Measurements from ENCODE around the gene APBA1.

Gene APBA1

GRCh38 chr9:69655065-69655464 is 17.1 kb downstream of the APBA1 start:
- no peak overlapping the region for H3K27ac ChIP-seq (ENCODE audit: low read length)

GRCh38 chr9:69653261-69653660 is 18.9 kb downstream of the APBA1 start:
- H3K27me3 ChIP-seq (ENCODE audit: low read depth, low read length): no peaks in the 10 kb centered on the region
- no peaks in the 10 kb centered on the region for H3K9me3 ChIP-seq (ENCODE audit: control insufficient read depth in 1 of 2, low read length in 2 of 2)
- H3K27ac ChIP-seq (ENCODE audit: low read length): no peak overlapping the region
- no peaks in the 10 kb centered on the region for H3K36me3 ChIP-seq (ENCODE audit: control insufficient read depth in 1 of 2, insufficient read depth in 2 of 2, low read length in 2 of 2)
- H3K4me3 ChIP-seq (ENCODE audit: low read depth in 1 of 2, low read length in 2 of 2): no peak overlapping the region
- no peaks in the 10 kb centered on the region for H3K4me1 ChIP-seq (ENCODE audit: control insufficient read depth in 1 of 2, insufficient read depth in 2 of 2, low read length in 2 of 2)

More at GRCh38 chr9:69655065-69655464, 17.1 kb downstream of the APBA1 start:
- H3K9me3 ChIP-seq (ENCODE audit: control insufficient read depth in 1 of 2, low read length in 2 of 2): no peaks in the 10 kb centered on the region
- no peaks in the 10 kb centered on the region for H3K27me3 ChIP-seq (ENCODE audit: low read depth, low read length)
- no peaks in the 10 kb centered on the region for H3K36me3 ChIP-seq (ENCODE audit: control insufficient read depth in 1 of 2, insufficient read depth in 2 of 2, low read length in 2 of 2)
- no peaks in the 10 kb centered on the region for H3K4me1 ChIP-seq (ENCODE audit: control insufficient read depth in 1 of 2, insufficient read depth in 2 of 2, low read length in 2 of 2)
- no peak overlapping the region for H3K4me3 ChIP-seq (ENCODE audit: low read depth in 1 of 2, low read length in 2 of 2)

- Histone ChIP-seq H3K27me3 (ENCODE audit: low read depth, low read length) (no peaks in the 10 kb centered on the region), H3K36me3 (ENCODE audit: control insufficient read depth in 1 of 2, insufficient read depth in 2 of 2, low read length in 2 of 2) (no peaks in the 10 kb centered on the region), H3K4me3 (ENCODE audit: low read depth in 1 of 2, low read length in 2 of 2) (no peak overlapping the region), H3K27ac (ENCODE audit: low read length) (no peak overlapping the region), H3K4me1 (ENCODE audit: control insufficient read depth in 1 of 2, insufficient read depth in 2 of 2, low read length in 2 of 2) (no peaks in the 10 kb centered on the region), H3K9me3 (ENCODE audit: control insufficient read depth in 1 of 2, low read length in 2 of 2) (no peaks in the 10 kb centered on the region)
These were observed 22.5 kb downstream of the APBA1 start for GRCh38 chr9:69649566-69650250.

GRCh38 chr9:69647804-69648203 is 24.4 kb downstream of the APBA1 start:
- Histone ChIP-seq H3K27ac (ENCODE audit: low read length) (no peak overlapping the region), H3K9me3 (ENCODE audit: control insufficient read depth in 1 of 2, low read length in 2 of 2) (no peaks in the 10 kb centered on the region), H3K27me3 (ENCODE audit: low read depth, low read length) (no peaks in the 10 kb centered on the region), H3K4me1 (ENCODE audit: control insufficient read depth in 1 of 2, insufficient read depth in 2 of 2, low read length in 2 of 2) (no peaks in the 10 kb centered on the region), H3K36me3 (ENCODE audit: control insufficient read depth in 1 of 2, insufficient read depth in 2 of 2, low read length in 2 of 2) (peaks cover 0 to 3% of the 10 kb centered on the region in 2 donors), H3K4me3 (ENCODE audit: low read depth in 1 of 2, low read length in 2 of 2) (no peak overlapping the region)

- H3K27me3 ChIP-seq (ENCODE audit: low read depth, low read length): no peaks in the 10 kb centered on the region
- H3K4me3 ChIP-seq (ENCODE audit: low read depth in 1 of 2, low read length in 2 of 2): no peak overlapping the region
- peaks cover 0 to 3% of the 10 kb centered on the region in 2 donors for H3K36me3 ChIP-seq (ENCODE audit: control insufficient read depth in 1 of 2, insufficient read depth in 2 of 2, low read length in 2 of 2)
These were observed 25.4 kb downstream of the APBA1 start for GRCh38 chr9:69646810-69647209.

GRCh38 chr9:69645488-69645887 is 26.7 kb downstream of the APBA1 start:
- Histone ChIP-seq H3K27ac (ENCODE audit: low read length) (no peak overlapping the region), H3K9me3 (ENCODE audit: control insufficient read depth in 1 of 2, low read length in 2 of 2) (no peaks in the 10 kb centered on the region), H3K36me3 (ENCODE audit: control insufficient read depth in 1 of 2, insufficient read depth in 2 of 2, low read length in 2 of 2) (peaks cover 0 to 3% of the 10 kb centered on the region in 2 donors), H3K4me1 (ENCODE audit: control insufficient read depth in 1 of 2, insufficient read depth in 2 of 2, low read length in 2 of 2) (no peaks in the 10 kb centered on the region), H3K4me3 (ENCODE audit: low read depth in 1 of 2, low read length in 2 of 2) (no peak overlapping the region), H3K27me3 (ENCODE audit: low read depth, low read length) (no peaks in the 10 kb centered on the region)

More at GRCh38 chr9:69646810-69647209, 25.4 kb downstream of the APBA1 start:
- H3K4me1 ChIP-seq (ENCODE audit: control insufficient read depth in 1 of 2, insufficient read depth in 2 of 2, low read length in 2 of 2): no peaks in the 10 kb centered on the region
- H3K9me3 ChIP-seq (ENCODE audit: control insufficient read depth in 1 of 2, low read length in 2 of 2): no peaks in the 10 kb centered on the region
- no peak overlapping the region for H3K27ac ChIP-seq (ENCODE audit: low read length)

- H3K9me3 ChIP-seq (ENCODE audit: control insufficient read depth in 1 of 2, low read length in 2 of 2): no peaks in the 10 kb centered on the region
- H3K27ac ChIP-seq (ENCODE audit: low read length): no peak overlapping the region
- H3K4me3 ChIP-seq (ENCODE audit: low read depth in 1 of 2, low read length in 2 of 2): no peak overlapping the region
- peaks cover 0 to 3% of the 10 kb centered on the region in 2 donors for H3K36me3 ChIP-seq (ENCODE audit: control insufficient read depth in 1 of 2, insufficient read depth in 2 of 2, low read length in 2 of 2)
- no peaks in the 10 kb centered on the region for H3K27me3 ChIP-seq (ENCODE audit: low read depth, low read length)
- no peaks in the 10 kb centered on the region for H3K4me1 ChIP-seq (ENCODE audit: control insufficient read depth in 1 of 2, insufficient read depth in 2 of 2, low read length in 2 of 2)
These were observed 29.1 kb downstream of the APBA1 start for GRCh38 chr9:69643098-69643497.

- H3K9me3 ChIP-seq (ENCODE audit: control insufficient read depth in 1 of 2, low read length in 2 of 2): no peaks in the 10 kb centered on the region
- H3K4me1 ChIP-seq (ENCODE audit: control insufficient read depth in 1 of 2, insufficient read depth in 2 of 2, low read length in 2 of 2): no peaks in the 10 kb centered on the region
- H3K36me3 ChIP-seq (ENCODE audit: control insufficient read depth in 1 of 2, insufficient read depth in 2 of 2, low read length in 2 of 2): no peaks in the 10 kb centered on the region
- H3K4me3 ChIP-seq (ENCODE audit: low read depth in 1 of 2, low read length in 2 of 2): no peak overlapping the region
- no peak overlapping the region for H3K27ac ChIP-seq (ENCODE audit: low read length)
- no peaks in the 10 kb centered on the region for H3K27me3 ChIP-seq (ENCODE audit: low read depth, low read length)
These were observed 34.4 kb downstream of the APBA1 start for GRCh38 chr9:69637817-69638200.

GRCh38 chr9:69637193-69637816 is 34.9 kb downstream of the APBA1 start:
- no peaks in the 10 kb centered on the region for H3K4me1 ChIP-seq (ENCODE audit: control insufficient read depth in 1 of 2, insufficient read depth in 2 of 2, low read length in 2 of 2)
- no peaks in the 10 kb centered on the region for H3K9me3 ChIP-seq (ENCODE audit: control insufficient read depth in 1 of 2, low read length in 2 of 2)
- H3K36me3 ChIP-seq (ENCODE audit: control insufficient read depth in 1 of 2, insufficient read depth in 2 of 2, low read length in 2 of 2): no peaks in the 10 kb centered on the region
- H3K27ac ChIP-seq (ENCODE audit: low read length): no peak overlapping the region
- no peaks in the 10 kb centered on the region for H3K27me3 ChIP-seq (ENCODE audit: low read depth, low read length)
- H3K4me3 ChIP-seq (ENCODE audit: low read depth in 1 of 2, low read length in 2 of 2): no peak overlapping the region

GRCh38 chr9:69633716-69634115 is 38.5 kb downstream of the APBA1 start:
- Histone ChIP-seq H3K27ac (ENCODE audit: low read length) (no peak overlapping the region), H3K36me3 (ENCODE audit: control insufficient read depth in 1 of 2, insufficient read depth in 2 of 2, low read length in 2 of 2) (no peaks in the 10 kb centered on the region), H3K27me3 (ENCODE audit: low read depth, low read length) (no peaks in the 10 kb centered on the region), H3K9me3 (ENCODE audit: control insufficient read depth in 1 of 2, low read length in 2 of 2) (no peaks in the 10 kb centered on the region), H3K4me3 (ENCODE audit: low read depth in 1 of 2, low read length in 2 of 2) (no peak overlapping the region), H3K4me1 (ENCODE audit: control insufficient read depth in 1 of 2, insufficient read depth in 2 of 2, low read length in 2 of 2) (no peaks in the 10 kb centered on the region)

- Histone ChIP-seq H3K27me3 (ENCODE audit: low read depth, low read length) (no peaks in the 10 kb centered on the region), H3K4me1 (ENCODE audit: control insufficient read depth in 1 of 2, insufficient read depth in 2 of 2, low read length in 2 of 2) (no peaks in the 10 kb centered on the region), H3K36me3 (ENCODE audit: control insufficient read depth in 1 of 2, insufficient read depth in 2 of 2, low read length in 2 of 2) (no peaks in the 10 kb centered on the region), H3K9me3 (ENCODE audit: control insufficient read depth in 1 of 2, low read length in 2 of 2) (no peaks in the 10 kb centered on the region), H3K4me3 (ENCODE audit: low read depth in 1 of 2, low read length in 2 of 2) (no peak overlapping the region), H3K27ac (ENCODE audit: low read length) (no peak overlapping the region)
These were observed 39.4 kb downstream of the APBA1 start for GRCh38 chr9:69632768-69633167.

- H3K9me3 ChIP-seq (ENCODE audit: control insufficient read depth in 1 of 2, low read length in 2 of 2): no peaks in the 10 kb centered on the region
These were observed 44.9 kb downstream of the APBA1 start for GRCh38 chr9:69627281-69627680.

More at GRCh38 chr9:69627281-69627680, 44.9 kb downstream of the APBA1 start:
- no peak overlapping the region for H3K27ac ChIP-seq (ENCODE audit: low read length)
- H3K4me3 ChIP-seq (ENCODE audit: low read depth in 1 of 2, low read length in 2 of 2): no peak overlapping the region
- no peaks in the 10 kb centered on the region for H3K4me1 ChIP-seq (ENCODE audit: control insufficient read depth in 1 of 2, insufficient read depth in 2 of 2, low read length in 2 of 2)
- no peaks in the 10 kb centered on the region for H3K27me3 ChIP-seq (ENCODE audit: low read depth, low read length)
- H3K36me3 ChIP-seq (ENCODE audit: control insufficient read depth in 1 of 2, insufficient read depth in 2 of 2, low read length in 2 of 2): no peaks in the 10 kb centered on the region

Measured in muscle layer of duodenum (tissue), 2 donors.